Body of pancreas (tissue), 4 donors: Measurements from ENCODE around the gene SLC6A17.

Experiments used
- POLR2A ChIP-seq, 3 donors: fragments of 450-650 bp; IDR thresholded peaks; one replicate each; pipeline ENCODE4 v1.6.1; 2016; ENCODE audit warnings: antibody characterized with exemption in 3 of 3, mild to moderate bottlenecking in 2 of 3
- TF ChIP-seq, protein P1 (sequence below), 7 experiments: fragments of 450-650 bp in 4 of 7; fragments of 200-600 bp in 3 of 7; sonication (generic) in 3 of 7; IDR thresholded peaks; one replicate each; pipeline ENCODE4 v1.5.1; 2016 to 2019; ENCODE audit warnings: antibody characterized with exemption in 7 of 7

GRCh38 chr1:110234691-110235090 is 84.4 kb downstream of the SLC6A17 start:
- TF ChIP-seq, protein P1, sequence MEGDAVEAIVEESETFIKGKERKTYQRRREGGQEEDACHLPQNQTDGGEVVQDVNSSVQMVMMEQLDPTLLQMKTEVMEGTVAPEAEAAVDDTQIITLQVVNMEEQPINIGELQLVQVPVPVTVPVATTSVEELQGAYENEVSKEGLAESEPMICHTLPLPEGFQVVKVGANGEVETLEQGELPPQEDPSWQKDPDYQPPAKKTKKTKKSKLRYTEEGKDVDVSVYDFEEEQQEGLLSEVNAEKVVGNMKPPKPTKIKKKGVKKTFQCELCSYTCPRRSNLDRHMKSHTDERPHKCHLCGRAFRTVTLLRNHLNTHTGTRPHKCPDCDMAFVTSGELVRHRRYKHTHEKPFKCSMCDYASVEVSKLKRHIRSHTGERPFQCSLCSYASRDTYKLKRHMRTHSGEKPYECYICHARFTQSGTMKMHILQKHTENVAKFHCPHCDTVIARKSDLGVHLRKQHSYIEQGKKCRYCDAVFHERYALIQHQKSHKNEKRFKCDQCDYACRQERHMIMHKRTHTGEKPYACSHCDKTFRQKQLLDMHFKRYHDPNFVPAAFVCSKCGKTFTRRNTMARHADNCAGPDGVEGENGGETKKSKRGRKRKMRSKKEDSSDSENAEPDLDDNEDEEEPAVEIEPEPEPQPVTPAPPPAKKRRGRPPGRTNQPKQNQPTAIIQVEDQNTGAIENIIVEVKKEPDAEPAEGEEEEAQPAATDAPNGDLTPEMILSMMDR (IDR thresholded peaks at IDR 0.05): no peak
- TF ChIP-seq POLR2A (IDR thresholded peaks at IDR 0.05): no peak
